ENCODE results near the gene TNPO2.
"Not testable (repeated sequence)": the region's sequence is repeated elsewhere in the genome, so short reads cannot be mapped to it uniquely, and the experiment has no call there.

The TNPO2 gene

DNA sequence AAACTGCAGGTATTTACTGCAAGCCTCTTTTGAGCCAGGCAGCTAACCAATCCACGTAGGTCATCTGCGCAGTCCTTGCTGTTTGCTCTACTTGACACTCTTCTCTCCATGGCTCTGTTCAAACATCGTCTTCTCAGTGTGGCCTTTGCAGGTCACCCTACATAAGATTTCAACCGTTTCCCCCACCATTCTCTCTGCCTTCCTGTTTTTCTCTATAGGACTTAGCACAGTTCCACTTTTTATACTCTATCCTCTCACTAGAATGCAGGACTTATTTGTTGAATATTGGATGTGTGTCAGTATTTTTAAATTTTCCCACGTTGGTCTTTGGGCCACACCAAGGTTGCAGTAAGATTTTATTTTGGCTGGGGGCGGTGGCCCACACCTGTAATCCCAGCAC lies 25.6 kb downstream of the TNPO2 start:
- Histone ChIP-seq H3K36me3 (ENCODE audit: control insufficient read depth, insufficient read depth, low read length) (peaks cover 31% of the 10 kb centered on the region), H3K4me1 (ENCODE audit: control insufficient read depth, insufficient read depth, low read length) (no peaks in the 10 kb centered on the region), H3K27me3 (ENCODE audit: control insufficient read depth, insufficient read depth, low read length) (no peaks in the 10 kb centered on the region), H3K9me3 (ENCODE audit: control insufficient read depth, insufficient read depth, low read length) (no peaks in the 10 kb centered on the region), H3K4me3 (ENCODE audit: low read depth, low read length) (no peak overlapping the region), H3K9ac (ENCODE audit: low read depth, low read length) (no peak overlapping the region)

DNA sequence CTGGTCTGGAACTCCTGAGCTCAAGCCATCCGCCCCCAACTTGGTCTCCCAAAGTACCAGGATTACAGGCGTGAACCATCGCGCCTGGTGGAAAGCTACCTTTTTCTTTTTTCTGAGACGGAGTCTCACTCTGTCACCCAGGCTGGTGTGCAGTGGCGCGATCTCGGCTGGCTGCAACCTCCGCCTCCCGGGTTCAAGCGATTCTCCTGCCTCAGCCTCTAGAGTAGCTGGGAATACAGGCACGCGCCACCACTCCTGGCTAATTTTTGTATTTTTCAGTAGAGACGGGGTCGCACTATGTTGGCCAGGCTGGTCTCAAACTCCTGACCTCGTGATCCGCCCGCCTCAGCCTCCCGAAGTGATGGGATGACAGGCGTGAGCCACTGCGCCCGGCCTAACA lies 26.3 kb downstream of the TNPO2 start:
- not testable (repeated sequence) for H3K9ac ChIP-seq (ENCODE audit: low read depth, low read length); H3K4me1 ChIP-seq (ENCODE audit: control insufficient read depth, insufficient read depth, low read length)
- H3K36me3 ChIP-seq (ENCODE audit: control insufficient read depth, insufficient read depth, low read length), result peaks cover 28% of the 10 kb centered on the region

DNA sequence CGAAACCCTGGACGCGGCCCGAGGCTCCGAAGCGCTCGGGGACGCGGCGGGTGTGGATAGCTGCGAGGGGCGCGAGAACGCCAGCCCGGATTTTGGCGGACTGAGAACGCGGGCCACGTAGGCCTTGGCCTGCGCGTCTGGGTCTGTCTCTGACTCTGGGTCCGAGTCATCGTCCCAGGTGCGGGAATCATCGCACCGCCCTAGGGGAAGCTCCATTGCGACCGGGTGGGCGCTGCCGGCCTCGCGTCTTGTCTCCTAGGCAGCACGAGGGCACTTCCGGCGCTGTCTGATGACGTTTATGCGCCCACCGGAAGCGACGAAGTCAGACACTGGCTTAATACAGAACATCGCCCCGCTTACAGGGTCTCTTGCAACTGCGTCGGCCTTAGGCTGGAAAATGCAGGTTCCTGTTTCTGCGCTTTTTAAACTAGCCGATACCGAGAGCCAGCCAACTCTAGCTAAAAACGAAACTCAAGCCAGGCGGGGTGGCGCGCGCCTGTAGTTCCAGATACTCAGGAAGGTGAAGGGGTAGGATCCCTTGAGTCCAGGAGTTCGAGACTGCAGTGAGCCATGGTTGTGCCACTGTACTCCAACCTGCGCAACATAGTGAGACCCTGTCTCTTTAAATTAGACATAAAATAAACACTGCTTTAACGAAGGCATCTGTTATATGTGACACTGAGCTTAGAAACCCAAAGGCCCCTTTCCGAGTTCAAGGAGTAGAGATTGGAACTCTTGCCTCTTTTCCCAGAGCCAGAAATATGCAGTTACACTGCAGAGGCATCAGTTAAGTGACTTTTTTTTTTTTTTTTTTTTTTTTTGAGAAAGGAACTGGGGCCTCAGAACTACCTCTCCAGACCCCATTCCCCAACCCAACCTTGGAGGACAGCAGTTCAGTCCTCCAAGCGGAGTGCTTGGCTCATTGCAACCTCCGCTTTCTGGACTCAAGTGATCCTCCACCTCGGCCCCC lies 27.1 kb downstream of the TNPO2 start, which contains the start of gene FBXW9:
Gene FBXW9 (minus strand): TSS at position 266 of the 970 bp plus-strand sequence. CDS start 50 bp downstream, at position 216.
- Histone ChIP-seq H3K9ac (ENCODE audit: low read depth, low read length) (peak within 1 kb of the TSS; percentile 54), H3K4me1 (ENCODE audit: control insufficient read depth, insufficient read depth, low read length) (no peaks in the 10 kb centered on the region), H3K9me3 (ENCODE audit: control insufficient read depth, insufficient read depth, low read length) (no peaks in the 10 kb centered on the region), H3K36me3 (ENCODE audit: control insufficient read depth, insufficient read depth, low read length) (peaks cover 20% of the 10 kb centered on the region), H3K4me3 (ENCODE audit: low read depth, low read length) (peak within 1 kb of the TSS; percentile 91), H3K27me3 (ENCODE audit: control insufficient read depth, insufficient read depth, low read length) (no peaks in the 10 kb centered on the region)

More for the DNA sequence above, 26.3 kb downstream of the TNPO2 start:
- not testable (repeated sequence) for H3K9me3 ChIP-seq (ENCODE audit: control insufficient read depth, insufficient read depth, low read length); H3K27me3 ChIP-seq (ENCODE audit: control insufficient read depth, insufficient read depth, low read length)
- peak overlapping the region; percentile 91 for H3K4me3 ChIP-seq (ENCODE audit: low read depth, low read length)

DNA sequence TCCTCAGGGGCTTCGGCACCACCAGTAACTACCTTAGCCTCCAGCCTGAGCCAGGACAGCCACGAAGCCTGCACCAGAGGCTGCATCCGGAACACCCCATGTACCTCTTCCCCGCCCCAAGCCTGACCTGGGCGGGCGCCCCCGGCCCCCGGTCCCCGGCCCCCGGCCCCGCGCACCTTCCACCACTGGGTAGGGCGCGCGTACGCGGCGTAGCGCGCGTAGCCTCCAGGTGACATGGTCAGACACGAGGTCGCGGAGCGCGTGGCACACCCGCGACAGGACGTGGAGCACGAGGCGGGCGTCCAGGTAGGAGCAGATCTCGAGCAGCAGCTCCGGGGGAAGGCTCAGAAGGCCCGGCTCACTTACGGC lies 27.8 kb downstream of the TNPO2 start:
- Histone ChIP-seq H3K9ac (ENCODE audit: low read depth, low read length) (peak overlapping the region; percentile 54), H3K4me1 (ENCODE audit: control insufficient read depth, insufficient read depth, low read length) (no peaks in the 10 kb centered on the region), H3K36me3 (ENCODE audit: control insufficient read depth, insufficient read depth, low read length) (peaks cover 13% of the 10 kb centered on the region), H3K4me3 (ENCODE audit: low read depth, low read length) (peak overlapping the region; percentile 91), H3K27me3 (ENCODE audit: control insufficient read depth, insufficient read depth, low read length) (no peaks in the 10 kb centered on the region), H3K9me3 (ENCODE audit: control insufficient read depth, insufficient read depth, low read length) (no peaks in the 10 kb centered on the region)

DNA sequence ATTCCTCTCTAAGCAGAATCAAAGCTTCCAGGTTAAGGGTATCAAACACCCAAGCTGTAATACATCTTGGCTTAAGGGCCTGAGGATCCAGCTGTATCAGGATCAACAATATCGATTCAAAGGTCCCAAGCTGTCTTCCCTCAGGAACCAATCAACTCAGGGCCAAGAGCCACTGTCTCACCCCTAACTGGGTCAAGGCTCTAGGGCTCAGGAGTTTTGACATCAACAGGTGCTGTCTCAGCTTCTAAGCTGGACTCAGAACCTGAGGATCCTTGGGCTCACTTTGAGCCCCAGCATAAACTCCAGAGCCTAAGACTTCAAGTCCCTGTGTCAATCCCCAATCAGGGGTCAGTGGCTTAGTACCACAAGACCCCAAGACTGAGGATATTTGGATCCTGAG lies 28.2 kb downstream of the TNPO2 start:
- Histone ChIP-seq H3K9ac (ENCODE audit: low read depth, low read length) (peak overlapping the region; percentile 38), H3K4me3 (ENCODE audit: low read depth, low read length) (peak overlapping the region; percentile 91), H3K4me1 (ENCODE audit: control insufficient read depth, insufficient read depth, low read length) (no peaks in the 10 kb centered on the region), H3K9me3 (ENCODE audit: control insufficient read depth, insufficient read depth, low read length) (no peaks in the 10 kb centered on the region), H3K27me3 (ENCODE audit: control insufficient read depth, insufficient read depth, low read length) (no peaks in the 10 kb centered on the region), H3K36me3 (ENCODE audit: control insufficient read depth, insufficient read depth, low read length) (peaks cover 9% of the 10 kb centered on the region)

DNA sequence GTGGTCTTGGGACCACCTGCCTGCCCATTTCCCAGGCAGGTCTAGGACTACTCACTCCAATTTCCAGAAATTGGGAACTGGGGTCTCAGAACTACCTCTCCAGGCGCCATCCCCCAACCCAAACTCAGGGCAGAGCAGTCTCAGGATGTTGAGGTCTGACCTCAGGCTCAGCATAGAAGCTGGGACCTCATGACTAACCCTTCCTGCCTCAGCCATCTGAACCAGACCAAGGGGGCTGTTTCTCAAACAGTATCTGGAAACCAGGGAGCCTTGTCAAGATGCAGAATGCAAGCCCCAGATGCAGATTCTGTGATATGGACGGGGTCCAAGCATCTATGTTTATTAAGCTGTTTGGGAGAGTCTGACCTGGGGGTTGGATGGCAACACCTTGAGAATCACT lies 28.6 kb downstream of the TNPO2 start:
- H3K4me3 ChIP-seq (ENCODE audit: low read depth, low read length), result no peak overlapping the region
- H3K4me1 ChIP-seq (ENCODE audit: control insufficient read depth, insufficient read depth, low read length), result no peaks in the 10 kb centered on the region
- H3K36me3 ChIP-seq (ENCODE audit: control insufficient read depth, insufficient read depth, low read length), result peaks cover 7% of the 10 kb centered on the region
- H3K27me3 ChIP-seq (ENCODE audit: control insufficient read depth, insufficient read depth, low read length), result no peaks in the 10 kb centered on the region
- H3K9me3 ChIP-seq (ENCODE audit: control insufficient read depth, insufficient read depth, low read length), result no peaks in the 10 kb centered on the region
- H3K9ac ChIP-seq (ENCODE audit: low read depth, low read length), result no peak overlapping the region

DNA sequence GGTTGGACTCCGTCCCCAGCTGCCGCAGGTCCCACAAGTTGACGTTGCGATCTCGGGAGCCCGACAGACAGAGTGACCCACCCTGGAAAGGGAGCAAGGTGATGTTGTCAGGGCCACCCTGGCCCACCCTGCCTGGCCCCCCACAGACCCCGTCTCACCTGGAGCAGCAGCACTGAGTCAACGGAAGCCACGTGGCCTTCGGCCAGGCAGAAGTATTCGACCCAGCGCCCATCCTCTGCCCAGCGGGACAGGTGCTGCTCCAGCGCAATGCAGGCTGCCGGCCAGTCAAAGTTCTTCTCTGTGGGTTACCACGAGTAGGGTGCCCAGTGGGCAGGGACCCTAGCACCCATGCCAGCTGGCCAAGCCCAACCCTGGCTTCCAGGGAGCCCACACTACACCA lies 29.1 kb downstream of the TNPO2 start:
- Histone ChIP-seq H3K4me3 (ENCODE audit: low read depth, low read length) (no peak overlapping the region), H3K9me3 (ENCODE audit: control insufficient read depth, insufficient read depth, low read length) (no peaks in the 10 kb centered on the region), H3K9ac (ENCODE audit: low read depth, low read length) (no peak overlapping the region), H3K27me3 (ENCODE audit: control insufficient read depth, insufficient read depth, low read length) (no peaks in the 10 kb centered on the region), H3K4me1 (ENCODE audit: control insufficient read depth, insufficient read depth, low read length) (no peaks in the 10 kb centered on the region), H3K36me3 (ENCODE audit: control insufficient read depth, insufficient read depth, low read length) (peaks cover 10% of the 10 kb centered on the region)

DNA sequence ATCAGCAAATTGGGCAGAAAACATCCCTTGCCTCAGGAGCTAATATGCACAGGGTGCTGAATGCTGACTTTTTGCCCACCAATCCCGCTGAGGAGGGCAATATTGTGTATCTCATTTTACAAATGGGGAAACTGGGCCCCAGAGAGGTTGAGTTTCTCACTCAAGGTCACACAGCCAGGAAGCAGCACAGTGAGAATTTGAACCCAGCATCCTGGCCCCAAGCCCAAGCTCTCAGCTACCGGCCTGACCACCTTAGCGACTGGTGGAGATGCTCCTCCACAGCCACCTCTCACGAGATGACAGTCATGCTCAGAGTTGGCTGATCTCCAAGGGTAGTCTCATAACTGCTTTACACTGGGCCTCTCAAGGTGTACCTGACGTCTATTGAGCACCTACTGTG lies 30.8 kb downstream of the TNPO2 start:
- Histone ChIP-seq H3K36me3 (ENCODE audit: control insufficient read depth, insufficient read depth, low read length) (peaks cover 9% of the 10 kb centered on the region), H3K9ac (ENCODE audit: low read depth, low read length) (no peak overlapping the region), H3K4me1 (ENCODE audit: control insufficient read depth, insufficient read depth, low read length) (no peaks in the 10 kb centered on the region), H3K4me3 (ENCODE audit: low read depth, low read length) (no peak overlapping the region), H3K9me3 (ENCODE audit: control insufficient read depth, insufficient read depth, low read length) (no peaks in the 10 kb centered on the region), H3K27me3 (ENCODE audit: control insufficient read depth, insufficient read depth, low read length) (no peaks in the 10 kb centered on the region)

DNA sequence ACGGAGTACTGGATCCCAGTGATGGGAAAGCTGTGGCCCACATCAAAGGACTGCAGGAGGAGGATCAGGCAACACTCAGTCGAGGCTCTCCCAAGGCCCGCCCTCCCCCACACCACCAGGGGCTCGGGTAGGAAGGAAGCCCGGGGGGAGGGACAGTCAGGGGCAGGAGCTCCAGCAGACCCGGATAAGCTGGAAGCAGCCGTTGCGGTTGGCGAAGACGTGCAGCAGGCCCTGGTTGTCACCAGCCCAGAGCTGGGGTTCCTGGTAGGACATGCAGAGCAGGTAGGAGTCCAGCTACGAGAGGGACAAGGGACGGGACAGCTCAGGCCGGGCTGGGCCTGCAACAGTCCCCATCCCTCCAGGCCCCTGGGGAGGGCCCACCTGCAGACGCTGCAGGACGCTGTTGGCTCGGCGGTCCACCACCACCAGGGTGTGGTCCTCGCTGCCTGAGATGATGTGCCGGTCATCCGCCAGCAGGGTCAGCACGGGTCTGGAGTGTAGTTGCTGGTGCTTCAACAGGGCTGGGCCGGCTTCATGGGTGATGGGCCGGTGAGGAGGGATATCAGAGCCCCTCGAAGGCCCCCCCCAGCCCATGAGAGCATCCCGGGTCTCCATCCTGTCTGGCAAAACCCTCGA lies 34.0 kb downstream of the TNPO2 start:
- H3K4me1 ChIP-seq (ENCODE audit: control insufficient read depth, insufficient read depth, low read length), result no peaks in the 10 kb centered on the region

DNA sequence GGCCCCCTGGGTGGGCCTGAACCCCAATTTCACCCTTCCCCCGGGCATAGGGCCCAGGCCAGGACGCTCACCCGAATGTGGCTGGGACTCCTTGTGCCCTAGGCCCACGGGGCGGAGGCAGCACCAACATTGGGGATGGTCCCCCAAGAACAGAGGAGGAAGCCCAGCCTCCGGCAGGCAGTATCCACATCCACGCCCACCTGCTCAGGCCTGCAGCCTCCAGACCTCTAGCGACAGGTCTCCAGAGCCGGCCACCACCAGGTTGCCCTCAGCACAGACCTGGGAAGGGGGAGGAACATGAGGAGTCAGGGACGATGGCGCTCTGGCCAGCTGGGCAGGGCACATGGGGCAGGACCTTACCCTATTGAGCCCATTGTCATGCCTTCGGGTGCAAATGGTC lies 34.7 kb downstream of the TNPO2 start:
- Histone ChIP-seq H3K9ac (ENCODE audit: low read depth, low read length) (no peak overlapping the region), H3K36me3 (ENCODE audit: control insufficient read depth, insufficient read depth, low read length) (peaks cover 9% of the 10 kb centered on the region), H3K27me3 (ENCODE audit: control insufficient read depth, insufficient read depth, low read length) (no peaks in the 10 kb centered on the region), H3K4me3 (ENCODE audit: low read depth, low read length) (no peak overlapping the region), H3K4me1 (ENCODE audit: control insufficient read depth, insufficient read depth, low read length) (no peaks in the 10 kb centered on the region), H3K9me3 (ENCODE audit: control insufficient read depth, insufficient read depth, low read length) (no peaks in the 10 kb centered on the region)

More for the DNA sequence above, 34.0 kb downstream of the TNPO2 start:
- Histone ChIP-seq H3K9ac (ENCODE audit: low read depth, low read length) (no peak overlapping the region), H3K27me3 (ENCODE audit: control insufficient read depth, insufficient read depth, low read length) (no peaks in the 10 kb centered on the region), H3K36me3 (ENCODE audit: control insufficient read depth, insufficient read depth, low read length) (peaks cover 9% of the 10 kb centered on the region), H3K9me3 (ENCODE audit: control insufficient read depth, insufficient read depth, low read length) (no peaks in the 10 kb centered on the region), H3K4me3 (ENCODE audit: low read depth, low read length) (no peak overlapping the region)

DNA sequence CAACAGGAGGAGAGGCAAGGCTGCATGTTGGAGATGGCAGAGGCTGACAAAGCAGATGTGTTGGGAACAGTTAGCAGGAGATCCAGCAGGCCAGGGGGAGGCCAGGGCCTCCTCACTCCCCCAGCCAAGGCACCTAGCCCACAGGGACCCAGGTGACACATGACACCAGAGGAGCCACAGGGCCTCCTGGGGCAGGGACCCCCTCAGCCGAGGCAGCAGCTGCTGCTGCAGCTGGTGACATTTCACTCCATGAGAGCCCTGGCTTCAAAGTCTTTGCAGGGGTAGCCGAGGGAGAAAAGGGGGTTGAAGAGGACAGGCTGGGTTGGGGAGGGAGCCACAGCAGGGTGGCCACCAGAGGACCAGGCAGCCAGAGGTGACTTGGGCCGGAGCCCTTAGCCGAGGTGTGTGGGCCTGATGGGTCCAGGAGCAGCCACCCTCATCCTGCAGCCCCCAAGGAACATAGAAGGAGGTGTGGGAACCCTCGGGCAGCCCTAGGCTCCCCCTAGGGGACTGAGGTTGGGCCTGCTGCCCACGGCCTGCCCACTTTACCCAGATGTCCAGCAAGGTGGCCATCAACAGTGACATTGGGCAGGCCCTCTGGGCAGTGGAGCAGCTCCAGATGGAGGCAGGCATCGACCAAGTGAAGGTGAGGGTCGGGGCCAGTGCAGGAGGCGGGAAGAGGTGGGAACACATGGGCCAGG lies 36.1 kb downstream of the TNPO2 start, which contains the start of gene GNG14:
Gene GNG14 (plus strand): TSS at position 503 of the 701 bp plus-strand sequence. CDS start 51 bp downstream, at position 554.
- Histone ChIP-seq H3K4me3 (ENCODE audit: low read depth, low read length) (no peak within 1 kb of the TSS), H3K9ac (ENCODE audit: low read depth, low read length) (no peak within 1 kb of the TSS), H3K27me3 (ENCODE audit: control insufficient read depth, insufficient read depth, low read length) (no peaks in the 10 kb centered on the region), H3K9me3 (ENCODE audit: control insufficient read depth, insufficient read depth, low read length) (no peaks in the 10 kb centered on the region), H3K4me1 (ENCODE audit: control insufficient read depth, insufficient read depth, low read length) (no peaks in the 10 kb centered on the region), H3K36me3 (ENCODE audit: control insufficient read depth, insufficient read depth, low read length) (peaks cover 9% of the 10 kb centered on the region)
